IMR-90 (cell line): ENCODE results near the gene FRS3. TPM values are rescaled to one million over a fixed set of nuclear protein-coding genes. Genes with fewer than 3 reads are reported as not detected.

ENCODE experiments used
- ATAC-seq: fragments of 200-7000 bp; cut with Tn5 transposase; 2 replicates; pipeline ENCODE4 v1.9.1; 2020; ENCODE audit warnings: low read depth, mild to moderate bottlenecking, moderate library complexity
- BruUV-seq: library from RNA; stranded (reverse); fragments of 400-500 nt; replicated peaks from 2 replicates; lab custom pipeline; 2021; lab: Mats Ljungman, UMichigan
- CTCF ChIA-PET: fragments of 300-600 bp; formaldehyde crosslinking; extraction: SDS; loops from one replicate; lab custom pipeline; 2021; ENCODE audit warnings: antibody characterized with exemption; lab: Yijun Ruan, JAX
- POLR2A ChIA-PET: fragments of 300-600 bp; sonication (Branson Sonifier 250); formaldehyde crosslinking; loops from one replicate; lab custom pipeline; 2022; ENCODE audit warnings: antibody characterized with exemption; ENCODE audit not compliant: unreplicated experiment; lab: Charles Lee
- DNase-seq: peaks from one replicate; pipeline ENCODE4 v3.0.0; 2013
- H2AFZ ChIP-seq: replicated peaks from 2 replicates; pipeline ENCODE3; 2013; ENCODE audit warnings: low read length, mild to moderate bottlenecking; ENCODE audit not compliant: poor library complexity
- H2AK5ac ChIP-seq: 2 replicates; pipeline ENCODE4 v1.6.1; 2013; ENCODE audit warnings: low read depth, low read length, inconsistent platforms
- H2AK9ac ChIP-seq: replicated peaks from 2 replicates; pipeline ENCODE3; 2013; ENCODE audit warnings: mild to moderate bottlenecking, low read depth, low read length, moderate library complexity; ENCODE audit not compliant: poor library complexity
- H2BK120ac ChIP-seq: 2 replicates; pipeline ENCODE4 v1.6.1; 2013; ENCODE audit warnings: low read depth, low read length, inconsistent platforms
- H2BK15ac ChIP-seq: 3 replicates; pipeline ENCODE4 v1.6.1; 2013; ENCODE audit warnings: low read depth, low read length, inconsistent platforms
- H2BK20ac ChIP-seq: 2 replicates; pipeline ENCODE4 v1.6.1; 2013; ENCODE audit warnings: low read depth, mild to moderate bottlenecking, inconsistent platforms, low read length, moderate library complexity
- H2BK5ac ChIP-seq: 2 replicates; pipeline ENCODE4 v1.6.1; 2013; ENCODE audit warnings: mild to moderate bottlenecking, low read depth, low read length, inconsistent platforms; ENCODE audit not compliant: poor library complexity, severe bottlenecking
- H3K14ac ChIP-seq: replicated peaks from 2 replicates; pipeline ENCODE4 v1.6.1; 2013; ENCODE audit warnings: low read depth, low read length, inconsistent platforms
- H3K18ac ChIP-seq: 2 replicates; pipeline ENCODE4 v1.6.1; 2013; ENCODE audit warnings: low read depth, low read length, control low read depth
- H3K23ac ChIP-seq: 2 replicates; pipeline ENCODE4 v1.6.1; 2013; ENCODE audit warnings: low read depth, low read length, inconsistent platforms
- H3K27ac ChIP-seq: 2 replicates; pipeline ENCODE4 v1.5.1; 2013; ENCODE audit warnings: mild to moderate bottlenecking, control low read depth, low read length; ENCODE audit not compliant: insufficient read depth
- H3K27me3 ChIP-seq: 2 replicates; pipeline ENCODE4 v1.6.1; 2013; ENCODE audit warnings: low read length; ENCODE audit not compliant: control insufficient read depth, insufficient read depth
- H3K36me3 ChIP-seq: 2 replicates; pipeline ENCODE4 v1.6.1; 2013; ENCODE audit warnings: low read length, mixed read lengths; ENCODE audit not compliant: control insufficient read depth, insufficient read depth
- H3K4ac ChIP-seq: 2 replicates; pipeline ENCODE4 v1.6.1; 2013; ENCODE audit warnings: low read depth, low read length, inconsistent platforms
- H3K4me1 ChIP-seq: 2 replicates; pipeline ENCODE4 v1.6.1; 2013; ENCODE audit warnings: low read length, mixed read lengths; ENCODE audit not compliant: control insufficient read depth, insufficient read depth
- H3K4me2 ChIP-seq: 2 replicates; pipeline ENCODE4 v1.6.1; 2013; ENCODE audit warnings: low read depth, mild to moderate bottlenecking, control low read depth, low read length, moderate library complexity
- H3K4me3 ChIP-seq: 2 replicates; pipeline ENCODE4 v1.5.1; 2013; ENCODE audit warnings: low read depth, mild to moderate bottlenecking, control low read depth, low read length, moderate library complexity; ENCODE audit not compliant: insufficient read depth
- H3K56ac ChIP-seq: 2 replicates; pipeline ENCODE4 v1.6.1; 2013; ENCODE audit warnings: low read length, inconsistent platforms; ENCODE audit not compliant: insufficient read depth; ENCODE audit errors: extremely low read depth
- H3K79me1 ChIP-seq, 2 experiments: 2 replicates each; pipeline ENCODE4 v1.6.1; 2013; ENCODE audit warnings: low read length in 2 of 2, inconsistent platforms in 1 of 2, low read depth in 1 of 2
- H3K9ac ChIP-seq: 2 replicates; pipeline ENCODE4 v1.6.1; 2013; ENCODE audit warnings: low read depth, low read length, control low read depth
- H3K9me1 ChIP-seq: 2 replicates; pipeline ENCODE4 v1.6.1; 2013; ENCODE audit warnings: low read length, inconsistent platforms; ENCODE audit not compliant: insufficient read depth
- H3K9me3 ChIP-seq: 2 replicates; pipeline ENCODE4 v1.6.1; 2013; ENCODE audit warnings: low read length; ENCODE audit not compliant: control insufficient read depth, insufficient read depth
- H4K20me1 ChIP-seq: 2 replicates; pipeline ENCODE4 v1.6.1; 2013; ENCODE audit warnings: low read length, inconsistent platforms; ENCODE audit not compliant: insufficient read depth
- H4K5ac ChIP-seq: 2 replicates; pipeline ENCODE4 v1.6.1; 2013; ENCODE audit warnings: mild to moderate bottlenecking, low read depth, low read length, control low read depth
- H4K8ac ChIP-seq, 2 experiments: 2 replicates each; pipeline ENCODE4 v1.6.1; 2013; ENCODE audit warnings: low read depth in 2 of 2, low read length in 2 of 2, control low read depth in 1 of 2, inconsistent platforms in 1 of 2
- H4K91ac ChIP-seq: 2 replicates; pipeline ENCODE4 v1.6.1; 2013; ENCODE audit warnings: low read depth, low read length, inconsistent platforms; ENCODE audit not compliant: insufficient read depth
- BHLHE40 ChIP-seq: fragments of 150-350 bp; IDR thresholded peaks from 2 replicates; pipeline ENCODE4 v1.6.1; 2016; ENCODE audit warnings: mild to moderate bottlenecking, low read depth, low read length
- CEBPB ChIP-seq: IDR thresholded peaks from 2 replicates; pipeline ENCODE4 v1.6.1; 2012; ENCODE audit warnings: low read depth, low read length, improper control_type of control experiment
- MAFK ChIP-seq: IDR thresholded peaks from 2 replicates; pipeline ENCODE4 v1.6.1; 2012; ENCODE audit warnings: low read depth, low read length, improper control_type of control experiment
- MAZ ChIP-seq: IDR thresholded peaks from 2 replicates; pipeline ENCODE4 v1.6.1; 2012; ENCODE audit warnings: low read depth, mild to moderate bottlenecking, low read length, improper control_type of control experiment, moderate library complexity, borderline replicate concordance
- MXI1 ChIP-seq: IDR thresholded peaks from 2 replicates; pipeline ENCODE4 v1.6.1; 2012; ENCODE audit warnings: low read depth, mild to moderate bottlenecking, low read length, moderate library complexity, borderline replicate concordance
- NFE2L2 ChIP-seq: fragments of 150-350 bp; IDR thresholded peaks from 2 replicates; pipeline ENCODE4 v1.6.1; 2016; ENCODE audit warnings: low read depth, mild to moderate bottlenecking, low read length
- POLR2A ChIP-seq: IDR thresholded peaks from 2 replicates; pipeline ENCODE4 v1.6.1; 2012; ENCODE audit warnings: mild to moderate bottlenecking, low read depth, low read length
- RAD21 ChIP-seq: IDR thresholded peaks from 2 replicates; pipeline ENCODE4 v1.6.1; 2012; ENCODE audit warnings: low read length, improper control_type of control experiment
- RCOR1 ChIP-seq: IDR thresholded peaks from 2 replicates; pipeline ENCODE4 v1.6.1; 2012; ENCODE audit warnings: mild to moderate bottlenecking, low read length, improper control_type of control experiment; ENCODE audit not compliant: insufficient replicate concordance
- SMC3 ChIP-seq: fragments of 150-350 bp; IDR thresholded peaks from 2 replicates; pipeline ENCODE4 v1.6.1; 2016; ENCODE audit warnings: low read depth, mild to moderate bottlenecking, antibody characterized with exemption, low read length, moderate library complexity
- WGBS, 2 experiments: methylation state at CpG; one replicate each; pipeline versions ENCODE4 v1.1.5 to v1.1.7; 2013; ENCODE audit warnings: missing lambda C conversion rate in 2 of 2; ENCODE audit not compliant: insufficient read length in 1 of 2; ENCODE audit errors: extremely low coverage in 2 of 2; 5-methylcytosine and 5-hydroxymethylcytosine counted together
- dilution Hi-C: fragments of 300-500 bp; cut with HindIII; formaldehyde crosslinking; loops from one replicate; pipeline ENCODE4 v1.14.3; 2018; ENCODE audit warnings: low sequenced_read_pairs; ENCODE audit not compliant: unreplicated experiment
- in situ Hi-C: fragments of 300-500 bp; cut with MboI; formaldehyde crosslinking; loops from 3 replicates; pipeline ENCODE4 v1.14.3; 2019; ENCODE audit warnings: low sequenced_read_pairs, inconsistent platforms, mixed read lengths
- intact Hi-C: fragments of 100-400 bp; cut with micrococcal nuclease; formaldehyde crosslinking; loops from 2 replicates; pipeline ENCODE4 v1.10.0; 2022
- polyA plus RNA-seq, 3 experiments: library from polyadenylated mRNA; depleted of rRNA; stranded (reverse); fragments of >200 nt; gene quantifications; 2 replicates each; pipeline ENCODE4 v1.2.3, GENCODE V29; 2012; ENCODE audit warnings: low replicate concordance in 1 of 3
- total RNA-seq: library from RNA; depleted of rRNA; stranded (reverse); fragments of >200 nt; gene quantifications from 2 replicates; pipeline ENCODE4 v1.2.3, GENCODE V29; 2012
- TF ChIP-seq, protein P1 (sequence below): fragments of 150-350 bp; IDR thresholded peaks from 2 replicates; pipeline ENCODE4 v1.6.1; 2016; ENCODE audit warnings: low read depth, mild to moderate bottlenecking, low read length, moderate library complexity, borderline replicate concordance
- TF ChIP-seq, protein P2 (sequence below): fragments of 150-350 bp; IDR thresholded peaks from 2 replicates; pipeline ENCODE4 v1.6.1; 2017; ENCODE audit warnings: mild to moderate bottlenecking, antibody characterized with exemption, low read length, low read depth
- TF ChIP-seq, protein P3 (sequence below): conservative IDR thresholded peaks from 2 replicates; pipeline ENCODE4 v1.5.1; 2012; ENCODE audit warnings: mild to moderate bottlenecking, low read depth, low read length, improper control_type of control experiment

The FRS3 gene
- total and polyA plus RNA-seq, 2 of the 4 experiments (the other 2 are of a cell fraction): 0.54 to 3.8 TPM

DNA sequence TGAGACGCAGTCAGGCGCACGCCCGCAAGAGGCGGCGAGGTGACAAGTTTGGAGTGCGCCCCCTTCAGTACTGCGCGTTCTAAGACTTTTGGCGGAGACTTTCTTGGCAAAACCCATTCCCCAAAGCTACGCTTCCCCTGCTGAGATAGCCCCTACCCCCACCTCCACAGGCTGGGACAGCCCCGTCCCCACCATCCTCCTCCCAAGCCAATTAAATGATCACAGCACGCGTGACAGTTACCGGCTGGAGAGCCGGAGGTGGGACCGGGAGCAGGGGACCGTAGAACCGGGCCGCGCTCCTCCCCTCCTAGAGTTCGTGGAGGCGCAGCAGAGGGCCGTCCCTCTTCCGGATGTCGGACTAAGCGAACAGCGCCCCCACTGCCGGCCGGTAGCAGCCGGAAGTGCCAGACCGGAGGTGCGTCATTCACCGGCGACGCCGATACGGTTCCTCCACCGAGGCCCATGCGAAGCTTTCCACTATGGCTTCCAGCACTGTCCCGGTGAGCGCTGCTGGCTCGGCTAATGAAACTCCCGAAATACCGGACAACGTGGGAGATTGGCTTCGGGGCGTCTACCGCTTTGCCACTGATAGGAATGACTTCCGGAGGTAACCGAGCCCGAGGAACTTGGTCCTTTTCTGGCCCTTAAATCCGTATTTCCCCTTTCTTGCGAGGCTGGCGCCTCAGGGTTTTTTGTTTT, 7.7 kb upstream of the FRS3 start, which contains the start of gene TOMM6:
Gene TOMM6 (plus strand): TSS at position 476 of the 699 bp plus-strand sequence. CDS start 4 bp downstream, at position 480.
- Histone ChIP-seq H3K27ac (peak within 1 kb of the TSS; percentile 94), H4K5ac (peak within 1 kb of the TSS; percentile 97), H2AK5ac (peak within 1 kb of the TSS; percentile 90), H2BK5ac (peak within 1 kb of the TSS; percentile 93), H3K56ac (peak within 1 kb of the TSS; percentile 86), H3K9me3 (no peaks in the 10 kb centered on the region), H3K4ac (peak within 1 kb of the TSS; percentile 94), H3K79me1 (peaks cover 22 to 33% of the 10 kb centered on the region in 2 experiments), H3K36me3 (peaks cover 12% of the 10 kb centered on the region), H3K4me2 (peak within 1 kb of the TSS; percentile 95), H3K18ac (peak within 1 kb of the TSS; percentile 78), H3K9me1 (peaks cover 3% of the 10 kb centered on the region; the same call in 1 of the 2 replicates), H4K8ac (peak within 1 kb of the TSS; percentile 97 to 98), H3K23ac (peak within 1 kb of the TSS; percentile 97), H2BK20ac (no peak within 1 kb of the TSS), H3K4me3 (peak within 1 kb of the TSS; percentile 97), H4K91ac (peak within 1 kb of the TSS; percentile 83), H2AK9ac (peak within 1 kb of the TSS; percentile 93), H2AFZ (peak within 1 kb of the TSS; percentile 94), H4K20me1 (no peaks in the 10 kb centered on the region), H3K14ac (peak within 1 kb of the TSS; percentile 94), H3K9ac (peak within 1 kb of the TSS; percentile 88), H3K4me1 (peaks cover 7% of the 10 kb centered on the region), H3K27me3 (no peaks in the 10 kb centered on the region), H2BK15ac (no peak within 1 kb of the TSS; the same call in 2 of the 3 replicates), H2BK120ac (peak within 1 kb of the TSS; percentile 28; the same call in 1 of the 2 replicates)
- ChIA-PET POLR2A (interaction anchor here (1.0 kb wide), 1 partner anchor 263 kb away, joined by 3 read pairs; the partner anchor contains the start of gene TAF8), CTCF (interaction anchor here (0.5 to 2.9 kb wide), 15 partner anchors 14 to 263 kb away, joined by 3 to 9 read pairs (median 3); partner anchors contain the start of genes BYSL, MED20 and TAF8)
- in situ Hi-C loops (loop anchor here (10.0 kb wide), 1 partner anchor 147 kb away; no protein-coding TSS in a partner anchor), dilution Hi-C loops (no loop called here), intact Hi-C loops (loop anchor here (2.0 to 10.0 kb wide), 3 partner anchors 133 to 427 kb away; partner anchors contain the start of genes BYSL, MED20 and MRPS10)
- DNase-seq: peak; percentile 94
- peak; percentile 84 for ATAC-seq
- TSS peak; percentile 86 for BruUV-seq
- 0% methylated on average over 28 of the region's 55 CpGs; no CpG with 5 or more reads in 1 of the 2 experiments for WGBS, 2 experiments
- TF ChIP-seq, protein P1, sequence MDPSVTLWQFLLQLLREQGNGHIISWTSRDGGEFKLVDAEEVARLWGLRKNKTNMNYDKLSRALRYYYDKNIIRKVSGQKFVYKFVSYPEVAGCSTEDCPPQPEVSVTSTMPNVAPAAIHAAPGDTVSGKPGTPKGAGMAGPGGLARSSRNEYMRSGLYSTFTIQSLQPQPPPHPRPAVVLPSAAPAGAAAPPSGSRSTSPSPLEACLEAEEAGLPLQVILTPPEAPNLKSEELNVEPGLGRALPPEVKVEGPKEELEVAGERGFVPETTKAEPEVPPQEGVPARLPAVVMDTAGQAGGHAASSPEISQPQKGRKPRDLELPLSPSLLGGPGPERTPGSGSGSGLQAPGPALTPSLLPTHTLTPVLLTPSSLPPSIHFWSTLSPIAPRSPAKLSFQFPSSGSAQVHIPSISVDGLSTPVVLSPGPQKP: 0 out of 2 replicates have a peak, but pooled peaks have one; percentile 78
- TF ChIP-seq, protein P2, sequence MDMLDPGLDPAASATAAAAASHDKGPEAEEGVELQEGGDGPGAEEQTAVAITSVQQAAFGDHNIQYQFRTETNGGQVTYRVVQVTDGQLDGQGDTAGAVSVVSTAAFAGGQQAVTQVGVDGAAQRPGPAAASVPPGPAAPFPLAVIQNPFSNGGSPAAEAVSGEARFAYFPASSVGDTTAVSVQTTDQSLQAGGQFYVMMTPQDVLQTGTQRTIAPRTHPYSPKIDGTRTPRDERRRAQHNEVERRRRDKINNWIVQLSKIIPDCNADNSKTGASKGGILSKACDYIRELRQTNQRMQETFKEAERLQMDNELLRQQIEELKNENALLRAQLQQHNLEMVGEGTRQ: no peak
- peak; percentile 41; the same call in 1 of the 2 replicates for TF ChIP-seq BHLHE40
- TF ChIP-seq RCOR1: no peak
- TF ChIP-seq, protein P3, sequence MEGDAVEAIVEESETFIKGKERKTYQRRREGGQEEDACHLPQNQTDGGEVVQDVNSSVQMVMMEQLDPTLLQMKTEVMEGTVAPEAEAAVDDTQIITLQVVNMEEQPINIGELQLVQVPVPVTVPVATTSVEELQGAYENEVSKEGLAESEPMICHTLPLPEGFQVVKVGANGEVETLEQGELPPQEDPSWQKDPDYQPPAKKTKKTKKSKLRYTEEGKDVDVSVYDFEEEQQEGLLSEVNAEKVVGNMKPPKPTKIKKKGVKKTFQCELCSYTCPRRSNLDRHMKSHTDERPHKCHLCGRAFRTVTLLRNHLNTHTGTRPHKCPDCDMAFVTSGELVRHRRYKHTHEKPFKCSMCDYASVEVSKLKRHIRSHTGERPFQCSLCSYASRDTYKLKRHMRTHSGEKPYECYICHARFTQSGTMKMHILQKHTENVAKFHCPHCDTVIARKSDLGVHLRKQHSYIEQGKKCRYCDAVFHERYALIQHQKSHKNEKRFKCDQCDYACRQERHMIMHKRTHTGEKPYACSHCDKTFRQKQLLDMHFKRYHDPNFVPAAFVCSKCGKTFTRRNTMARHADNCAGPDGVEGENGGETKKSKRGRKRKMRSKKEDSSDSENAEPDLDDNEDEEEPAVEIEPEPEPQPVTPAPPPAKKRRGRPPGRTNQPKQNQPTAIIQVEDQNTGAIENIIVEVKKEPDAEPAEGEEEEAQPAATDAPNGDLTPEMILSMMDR: peak; percentile 95
- peak; percentile 89 for TF ChIP-seq MXI1
- TF ChIP-seq RAD21: peak; percentile 4; the same call in 1 of the 2 replicates
- TF ChIP-seq NFE2L2: no peak
- no peak for TF ChIP-seq MAFK
- TF ChIP-seq SMC3: no peak
- peak; percentile 69; the same call in 1 of the 2 replicates for TF ChIP-seq MAZ
- TF ChIP-seq CEBPB: no peak
- peak; percentile 89 for TF ChIP-seq POLR2A
